ENCODE results near the gene PKP3. TPM values are rescaled to one million over a fixed set of nuclear protein-coding genes. Genes with fewer than 3 reads are reported as not detected.

The PKP3 gene
- total and polyA plus RNA-seq, 9 of the 15 experiments (the other 6 are each of a cell fraction or from before 2014, with no cell fraction given) = 0.11 to 110 (median 30.7) TPM

DNA sequence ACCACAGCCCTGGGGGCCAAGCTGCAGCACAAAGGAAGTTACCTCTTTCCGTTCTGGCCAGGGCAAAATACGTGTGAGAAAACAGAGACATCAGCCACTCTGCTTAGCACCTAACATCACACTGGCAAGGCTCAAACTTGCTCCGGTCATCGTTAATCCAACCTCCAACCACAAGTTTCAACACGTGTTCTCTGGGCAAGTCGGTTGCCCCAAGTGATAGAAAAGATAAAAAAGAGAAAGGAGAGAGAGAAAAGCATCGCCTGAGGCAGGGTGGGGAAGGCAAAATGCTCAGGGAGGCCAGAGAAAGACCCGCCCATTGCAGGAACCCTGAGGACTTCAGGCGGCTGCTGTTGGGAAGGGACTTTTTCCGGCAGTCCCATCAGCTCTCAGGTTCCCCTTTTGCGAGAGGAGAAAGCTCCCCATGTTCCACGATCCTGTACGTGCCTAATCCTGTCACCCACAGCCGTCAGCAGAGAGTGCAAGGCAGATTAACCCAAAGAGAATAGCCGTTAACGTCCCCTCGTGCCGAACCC is 43.2 kb upstream of the PKP3 start (continued):
- TF ChIP-seq, protein P1, sequence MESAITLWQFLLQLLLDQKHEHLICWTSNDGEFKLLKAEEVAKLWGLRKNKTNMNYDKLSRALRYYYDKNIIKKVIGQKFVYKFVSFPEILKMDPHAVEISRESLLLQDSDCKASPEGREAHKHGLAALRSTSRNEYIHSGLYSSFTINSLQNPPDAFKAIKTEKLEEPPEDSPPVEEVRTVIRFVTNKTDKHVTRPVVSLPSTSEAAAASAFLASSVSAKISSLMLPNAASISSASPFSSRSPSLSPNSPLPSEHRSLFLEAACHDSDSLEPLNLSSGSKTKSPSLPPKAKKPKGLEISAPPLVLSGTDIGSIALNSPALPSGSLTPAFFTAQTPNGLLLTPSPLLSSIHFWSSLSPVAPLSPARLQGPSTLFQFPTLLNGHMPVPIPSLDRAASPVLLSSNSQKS (CRISPR knock-in tag; IDR thresholded peaks at IDR 0.05) = no peak
- TF ChIP-seq, protein P2, sequence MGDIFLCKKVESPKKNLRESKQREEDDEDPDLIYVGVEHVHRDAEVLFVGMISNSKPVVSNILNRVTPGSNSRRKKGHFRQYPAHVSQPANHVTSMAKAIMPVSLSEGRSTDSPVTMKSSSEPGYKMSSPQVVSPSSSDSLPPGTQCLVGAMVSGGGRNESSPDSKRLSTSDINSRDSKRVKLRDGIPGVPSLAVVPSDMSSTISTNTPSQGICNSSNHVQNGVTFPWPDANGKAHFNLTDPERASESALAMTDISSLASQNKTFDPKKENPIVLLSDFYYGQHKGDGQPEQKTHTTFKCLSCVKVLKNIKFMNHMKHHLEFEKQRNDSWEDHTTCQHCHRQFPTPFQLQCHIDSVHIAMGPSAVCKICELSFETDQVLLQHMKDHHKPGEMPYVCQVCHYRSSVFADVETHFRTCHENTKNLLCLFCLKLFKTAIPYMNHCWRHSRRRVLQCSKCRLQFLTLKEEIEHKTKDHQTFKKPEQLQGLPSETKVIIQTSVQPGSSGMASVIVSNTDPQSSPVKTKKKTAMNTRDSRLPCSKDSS (IDR thresholded peaks at IDR 0.05; ENCODE audit: low read depth, partially characterized antibody) = no peak
- no peak for TF ChIP-seq BRF1 (IDR thresholded peaks at IDR 0.05; ENCODE audit: borderline replicate concordance, extremely low read depth, insufficient read length)
- no peak for TF ChIP-seq ZNF586 (CRISPR knock-in tag; conservative IDR thresholded peaks at IDR 0.05)
- TF ChIP-seq, protein P3, sequence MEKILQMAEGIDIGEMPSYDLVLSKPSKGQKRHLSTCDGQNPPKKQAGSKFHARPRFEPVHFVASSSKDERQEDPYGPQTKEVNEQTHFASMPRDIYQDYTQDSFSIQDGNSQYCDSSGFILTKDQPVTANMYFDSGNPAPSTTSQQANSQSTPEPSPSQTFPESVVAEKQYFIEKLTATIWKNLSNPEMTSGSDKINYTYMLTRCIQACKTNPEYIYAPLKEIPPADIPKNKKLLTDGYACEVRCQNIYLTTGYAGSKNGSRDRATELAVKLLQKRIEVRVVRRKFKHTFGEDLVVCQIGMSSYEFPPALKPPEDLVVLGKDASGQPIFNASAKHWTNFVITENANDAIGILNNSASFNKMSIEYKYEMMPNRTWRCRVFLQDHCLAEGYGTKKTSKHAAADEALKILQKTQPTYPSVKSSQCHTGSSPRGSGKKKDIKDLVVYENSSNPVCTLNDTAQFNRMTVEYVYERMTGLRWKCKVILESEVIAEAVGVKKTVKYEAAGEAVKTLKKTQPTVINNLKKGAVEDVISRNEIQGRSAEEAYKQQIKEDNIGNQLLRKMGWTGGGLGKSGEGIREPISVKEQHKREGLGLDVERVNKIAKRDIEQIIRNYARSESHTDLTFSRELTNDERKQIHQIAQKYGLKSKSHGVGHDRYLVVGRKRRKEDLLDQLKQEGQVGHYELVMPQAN (IDR thresholded peaks at IDR 0.05; ENCODE audit: borderline replicate concordance) = no peak
- peak; percentile 68; the same call in 1 of the 2 replicates for TF ChIP-seq SMAD4 (CRISPR knock-in tag; conservative IDR thresholded peaks at IDR 0.05)
- TF ChIP-seq ZNF384 (IDR thresholded peaks at IDR 0.05; ENCODE audit: low read depth, low read length) = no peak
- no peak for TF ChIP-seq SMC3 (conservative IDR thresholded peaks at IDR 0.05; ENCODE audit: insufficient read depth, low read depth, low read length)
- TF ChIP-seq ZFPM2 (CRISPR knock-in tag; IDR thresholded peaks at IDR 0.05) = no peak
- TF ChIP-seq SIN3B (IDR thresholded peaks at IDR 0.05; ENCODE audit: low read depth) = no peak
- TF ChIP-seq ZBTB1 (CRISPR knock-in tag; IDR thresholded peaks at IDR 0.05; ENCODE audit: borderline replicate concordance, low read depth) = no peak
- no peak for TF ChIP-seq ZNF277 (CRISPR knock-in tag; IDR thresholded peaks at IDR 0.05; ENCODE audit: borderline replicate concordance)
- peak; percentile 77; the same call in 1 of the 2 replicates for TF ChIP-seq RNF2 (IDR thresholded peaks at IDR 0.05)
- peak; percentile 35; the same call in 1 of the 2 replicates for TF ChIP-seq ZNF175 (CRISPR knock-in tag; IDR thresholded peaks at IDR 0.05; ENCODE audit: low read depth)
- TF ChIP-seq IRF2 (CRISPR knock-in tag; IDR thresholded peaks at IDR 0.05) = no peak
- TF ChIP-seq THRA (IDR thresholded peaks at IDR 0.05) = no peak
- no peak for TF ChIP-seq TAF7 (tag; IDR thresholded peaks at IDR 0.05)
- TF ChIP-seq BRD9 (IDR thresholded peaks at IDR 0.05; ENCODE audit: low read depth, partially characterized antibody) = peak; percentile 45
- TF ChIP-seq SMARCE1 (IDR thresholded peaks at IDR 0.05) = peak; percentile 53; the same call in 1 of the 2 replicates
- no peak for TF ChIP-seq MAFK (IDR thresholded peaks at IDR 0.05; ENCODE audit: low read length)
- TF ChIP-seq ZBTB7A (IDR thresholded peaks at IDR 0.05; ENCODE audit: borderline replicate concordance, control insufficient read depth, low read depth, low read length) = peak; percentile 68; the same call in 1 of the 2 replicates
- no peak for TF ChIP-seq TAL1 (IDR thresholded peaks at IDR 0.05)
- no peak for TF ChIP-seq CAMTA2 (CRISPR knock-in tag; conservative IDR thresholded peaks at IDR 0.05)

Data from K562 (cell line).